Lower leg skin (tissue), 3 donors: ENCODE data around the gene ARHGEF12.

Source experiments
- CTCF ChIP-seq, 3 donors: fragments of 450-650 bp; IDR thresholded peaks; one replicate each; pipeline ENCODE4 v1.5.1; 2016; ENCODE audit warnings: antibody characterized with exemption in 3 of 3, mild to moderate bottlenecking in 3 of 3, moderate library complexity in 2 of 3
- POLR2A ChIP-seq, 2 donors: fragments of 450-650 bp; IDR thresholded peaks; one replicate each; pipeline ENCODE4 v1.6.1; 2016 to 2017; ENCODE audit warnings: antibody characterized with exemption in 2 of 2, mild to moderate bottlenecking in 1 of 2, moderate library complexity in 1 of 2

GRCh38 chr11:120376547-120377182 lies 40.5 kb downstream of the ARHGEF12 start:
- no peak for TF ChIP-seq POLR2A (IDR thresholded peaks at IDR 0.05)
- TF ChIP-seq CTCF (IDR thresholded peaks at IDR 0.05): no peak
